Measurements from ENCODE around the gene CHST11. TPM values are rescaled to one million over a fixed set of nuclear protein-coding genes. Genes with fewer than 3 reads are reported as not detected.
A peak's percentile ranks its signal among the peaks of the same experiment; 100 is the strongest.

CHST11 gene
- total and polyA plus RNA-seq, 9 of the 15 experiments (the other 6 are each of a cell fraction or from before 2014, with no cell fraction given): 2.3 to 38.7 (median 15.0) TPM

DNA sequence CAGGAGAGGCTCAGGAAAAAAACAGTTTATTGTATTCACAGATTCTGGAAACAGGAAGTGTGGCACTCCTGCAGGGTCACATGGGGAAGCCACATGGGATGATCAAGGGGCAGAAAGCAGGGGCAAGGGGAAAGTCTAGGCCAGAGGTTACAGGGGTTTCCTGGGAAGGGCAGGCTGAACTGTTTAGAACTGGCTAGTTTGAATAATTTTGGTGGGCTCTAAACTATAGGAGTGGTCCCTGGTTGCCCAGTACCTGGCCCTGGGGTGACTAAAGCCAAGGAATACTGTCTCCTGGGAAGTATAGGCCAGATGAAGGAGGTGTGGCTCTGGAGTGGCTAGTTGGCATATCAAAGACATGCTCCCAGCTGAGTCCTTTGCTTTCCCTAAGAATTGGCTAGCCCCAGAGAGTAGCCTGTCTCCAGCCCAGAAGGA is 332.1 kb downstream of the CHST11 start (continued):
- peak; percentile 72; the same call in 1 of the 2 replicates for TF ChIP-seq MYC (IDR thresholded peaks at IDR 0.05; ENCODE audit: low read depth, low read length)
- TF ChIP-seq MYC (CRISPR knock-in tag; IDR thresholded peaks at IDR 0.05; ENCODE audit: borderline replicate concordance, low read depth): no peak
- no peak for TF ChIP-seq MCM3 (IDR thresholded peaks at IDR 0.05)
- no peak for TF ChIP-seq IRF2 (CRISPR knock-in tag; IDR thresholded peaks at IDR 0.05)
- no peak for TF ChIP-seq ZNF165 (CRISPR knock-in tag; IDR thresholded peaks at IDR 0.05; ENCODE audit: borderline replicate concordance)
- TF ChIP-seq NCOR1 (IDR thresholded peaks at IDR 0.05): no peak
- TF ChIP-seq, protein P1, sequence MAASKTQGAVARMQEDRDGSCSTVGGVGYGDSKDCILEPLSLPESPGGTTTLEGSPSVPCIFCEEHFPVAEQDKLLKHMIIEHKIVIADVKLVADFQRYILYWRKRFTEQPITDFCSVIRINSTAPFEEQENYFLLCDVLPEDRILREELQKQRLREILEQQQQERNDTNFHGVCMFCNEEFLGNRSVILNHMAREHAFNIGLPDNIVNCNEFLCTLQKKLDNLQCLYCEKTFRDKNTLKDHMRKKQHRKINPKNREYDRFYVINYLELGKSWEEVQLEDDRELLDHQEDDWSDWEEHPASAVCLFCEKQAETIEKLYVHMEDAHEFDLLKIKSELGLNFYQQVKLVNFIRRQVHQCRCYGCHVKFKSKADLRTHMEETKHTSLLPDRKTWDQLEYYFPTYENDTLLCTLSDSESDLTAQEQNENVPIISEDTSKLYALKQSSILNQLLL (CRISPR knock-in tag; IDR thresholded peaks at IDR 0.05; ENCODE audit: borderline replicate concordance): no peak
- TF ChIP-seq NUFIP1 (IDR thresholded peaks at IDR 0.05; ENCODE audit: partially characterized antibody): no peak
- TF ChIP-seq ZKSCAN3 (CRISPR knock-in tag; IDR thresholded peaks at IDR 0.05): no peak
- TF ChIP-seq, protein P2, sequence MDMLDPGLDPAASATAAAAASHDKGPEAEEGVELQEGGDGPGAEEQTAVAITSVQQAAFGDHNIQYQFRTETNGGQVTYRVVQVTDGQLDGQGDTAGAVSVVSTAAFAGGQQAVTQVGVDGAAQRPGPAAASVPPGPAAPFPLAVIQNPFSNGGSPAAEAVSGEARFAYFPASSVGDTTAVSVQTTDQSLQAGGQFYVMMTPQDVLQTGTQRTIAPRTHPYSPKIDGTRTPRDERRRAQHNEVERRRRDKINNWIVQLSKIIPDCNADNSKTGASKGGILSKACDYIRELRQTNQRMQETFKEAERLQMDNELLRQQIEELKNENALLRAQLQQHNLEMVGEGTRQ (CRISPR knock-in tag; IDR thresholded peaks at IDR 0.05): peak; percentile 72
- no peak for TF ChIP-seq RBM15 (IDR thresholded peaks at IDR 0.05; ENCODE audit: insufficient read depth, low read length)
- TF ChIP-seq L3MBTL2 (IDR thresholded peaks at IDR 0.05): peak; percentile 47; the same call in 1 of the 2 replicates
- TF ChIP-seq, protein P3, sequence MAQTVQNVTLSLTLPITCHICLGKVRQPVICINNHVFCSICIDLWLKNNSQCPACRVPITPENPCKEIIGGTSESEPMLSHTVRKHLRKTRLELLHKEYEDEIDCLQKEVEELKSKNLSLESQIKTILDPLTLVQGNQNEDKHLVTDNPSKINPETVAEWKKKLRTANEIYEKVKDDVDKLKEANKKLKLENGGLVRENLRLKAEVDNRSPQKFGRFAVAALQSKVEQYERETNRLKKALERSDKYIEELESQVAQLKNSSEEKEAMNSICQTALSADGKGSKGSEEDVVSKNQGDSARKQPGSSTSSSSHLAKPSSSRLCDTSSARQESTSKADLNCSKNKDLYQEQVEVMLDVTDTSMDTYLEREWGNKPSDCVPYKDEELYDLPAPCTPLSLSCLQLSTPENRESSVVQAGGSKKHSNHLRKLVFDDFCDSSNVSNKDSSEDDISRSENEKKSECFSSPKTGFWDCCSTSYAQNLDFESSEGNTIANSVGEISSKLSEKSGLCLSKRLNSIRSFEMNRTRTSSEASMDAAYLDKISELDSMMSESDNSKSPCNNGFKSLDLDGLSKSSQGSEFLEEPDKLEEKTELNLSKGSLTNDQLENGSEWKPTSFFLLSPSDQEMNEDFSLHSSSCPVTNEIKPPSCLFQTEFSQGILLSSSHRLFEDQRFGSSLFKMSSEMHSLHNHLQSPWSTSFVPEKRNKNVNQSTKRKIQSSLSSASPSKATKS (CRISPR knock-in tag; IDR thresholded peaks at IDR 0.05): no peak
- no peak for TF ChIP-seq RBFOX2 (IDR thresholded peaks at IDR 0.05; ENCODE audit: low read depth, low read length)
- TF ChIP-seq, protein P4, sequence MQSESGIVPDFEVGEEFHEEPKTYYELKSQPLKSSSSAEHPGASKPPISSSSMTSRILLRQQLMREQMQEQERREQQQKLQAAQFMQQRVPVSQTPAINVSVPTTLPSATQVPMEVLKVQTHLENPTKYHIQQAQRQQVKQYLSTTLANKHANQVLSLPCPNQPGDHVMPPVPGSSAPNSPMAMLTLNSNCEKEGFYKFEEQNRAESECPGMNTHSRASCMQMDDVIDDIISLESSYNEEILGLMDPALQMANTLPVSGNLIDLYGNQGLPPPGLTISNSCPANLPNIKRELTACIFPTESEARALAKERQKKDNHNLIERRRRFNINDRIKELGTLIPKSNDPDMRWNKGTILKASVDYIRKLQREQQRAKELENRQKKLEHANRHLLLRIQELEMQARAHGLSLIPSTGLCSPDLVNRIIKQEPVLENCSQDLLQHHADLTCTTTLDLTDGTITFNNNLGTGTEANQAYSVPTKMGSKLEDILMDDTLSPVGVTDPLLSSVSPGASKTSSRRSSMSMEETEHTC (IDR thresholded peaks at IDR 0.05): no peak
- TF ChIP-seq, protein P5, sequence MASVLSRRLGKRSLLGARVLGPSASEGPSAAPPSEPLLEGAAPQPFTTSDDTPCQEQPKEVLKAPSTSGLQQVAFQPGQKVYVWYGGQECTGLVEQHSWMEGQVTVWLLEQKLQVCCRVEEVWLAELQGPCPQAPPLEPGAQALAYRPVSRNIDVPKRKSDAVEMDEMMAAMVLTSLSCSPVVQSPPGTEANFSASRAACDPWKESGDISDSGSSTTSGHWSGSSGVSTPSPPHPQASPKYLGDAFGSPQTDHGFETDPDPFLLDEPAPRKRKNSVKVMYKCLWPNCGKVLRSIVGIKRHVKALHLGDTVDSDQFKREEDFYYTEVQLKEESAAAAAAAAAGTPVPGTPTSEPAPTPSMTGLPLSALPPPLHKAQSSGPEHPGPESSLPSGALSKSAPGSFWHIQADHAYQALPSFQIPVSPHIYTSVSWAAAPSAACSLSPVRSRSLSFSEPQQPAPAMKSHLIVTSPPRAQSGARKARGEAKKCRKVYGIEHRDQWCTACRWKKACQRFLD (CRISPR knock-in tag; IDR thresholded peaks at IDR 0.05): no peak
- TF ChIP-seq, protein P6, sequence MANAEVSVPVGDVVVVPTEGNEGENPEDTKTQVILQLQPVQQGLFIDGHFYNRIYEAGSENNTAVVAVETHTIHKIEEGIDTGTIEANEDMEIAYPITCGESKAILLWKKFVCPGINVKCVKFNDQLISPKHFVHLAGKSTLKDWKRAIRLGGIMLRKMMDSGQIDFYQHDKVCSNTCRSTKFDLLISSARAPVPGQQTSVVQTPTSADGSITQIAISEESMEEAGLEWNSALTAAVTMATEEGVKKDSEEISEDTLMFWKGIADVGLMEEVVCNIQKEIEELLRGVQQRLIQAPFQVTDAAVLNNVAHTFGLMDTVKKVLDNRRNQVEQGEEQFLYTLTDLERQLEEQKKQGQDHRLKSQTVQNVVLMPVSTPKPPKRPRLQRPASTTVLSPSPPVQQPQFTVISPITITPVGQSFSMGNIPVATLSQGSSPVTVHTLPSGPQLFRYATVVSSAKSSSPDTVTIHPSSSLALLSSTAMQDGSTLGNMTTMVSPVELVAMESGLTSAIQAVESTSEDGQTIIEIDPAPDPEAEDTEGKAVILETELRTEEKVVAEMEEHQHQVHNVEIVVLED (CRISPR knock-in tag; IDR thresholded peaks at IDR 0.05): no peak
- TF ChIP-seq, protein P7, sequence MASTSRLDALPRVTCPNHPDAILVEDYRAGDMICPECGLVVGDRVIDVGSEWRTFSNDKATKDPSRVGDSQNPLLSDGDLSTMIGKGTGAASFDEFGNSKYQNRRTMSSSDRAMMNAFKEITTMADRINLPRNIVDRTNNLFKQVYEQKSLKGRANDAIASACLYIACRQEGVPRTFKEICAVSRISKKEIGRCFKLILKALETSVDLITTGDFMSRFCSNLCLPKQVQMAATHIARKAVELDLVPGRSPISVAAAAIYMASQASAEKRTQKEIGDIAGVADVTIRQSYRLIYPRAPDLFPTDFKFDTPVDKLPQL (IDR thresholded peaks at IDR 0.05; ENCODE audit: extremely low read depth, insufficient read length): no peak
- TF ChIP-seq PTTG1 (tag; IDR thresholded peaks at IDR 0.05; ENCODE audit: low read depth): no peak
